IMR-90 (cell line): ENCODE measurements around the gene VPS8. TPM values are rescaled to one million over a fixed set of nuclear protein-coding genes. Genes with fewer than 3 reads are reported as not detected.

Experiments used
- ATAC-seq: fragments of 200-7000 bp; cut with Tn5 transposase; 2 replicates; pipeline ENCODE4 v1.9.1; 2020; ENCODE audit warnings: low read depth, mild to moderate bottlenecking, moderate library complexity
- BruUV-seq: library from RNA; stranded (reverse); fragments of 400-500 nt; replicated peaks from 2 replicates; lab custom pipeline; 2021; lab: Mats Ljungman, UMichigan
- CTCF ChIA-PET: fragments of 300-600 bp; formaldehyde crosslinking; extraction: SDS; loops from one replicate; lab custom pipeline; 2021; ENCODE audit warnings: antibody characterized with exemption; lab: Yijun Ruan, JAX
- POLR2A ChIA-PET: fragments of 300-600 bp; sonication (Branson Sonifier 250); formaldehyde crosslinking; loops from one replicate; lab custom pipeline; 2022; ENCODE audit warnings: antibody characterized with exemption; ENCODE audit not compliant: unreplicated experiment; lab: Charles Lee
- DNase-seq: peaks from one replicate; pipeline ENCODE4 v3.0.0; 2013
- H2AFZ ChIP-seq: replicated peaks from 2 replicates; pipeline ENCODE3; 2013; ENCODE audit warnings: low read length, mild to moderate bottlenecking; ENCODE audit not compliant: poor library complexity
- H2AK5ac ChIP-seq: 2 replicates; pipeline ENCODE4 v1.6.1; 2013; ENCODE audit warnings: low read depth, low read length, inconsistent platforms
- H2AK9ac ChIP-seq: replicated peaks from 2 replicates; pipeline ENCODE3; 2013; ENCODE audit warnings: mild to moderate bottlenecking, low read depth, low read length, moderate library complexity; ENCODE audit not compliant: poor library complexity
- H2BK120ac ChIP-seq: 2 replicates; pipeline ENCODE4 v1.6.1; 2013; ENCODE audit warnings: low read depth, low read length, inconsistent platforms
- H2BK15ac ChIP-seq: 3 replicates; pipeline ENCODE4 v1.6.1; 2013; ENCODE audit warnings: low read depth, low read length, inconsistent platforms
- H2BK20ac ChIP-seq: 2 replicates; pipeline ENCODE4 v1.6.1; 2013; ENCODE audit warnings: low read depth, mild to moderate bottlenecking, inconsistent platforms, low read length, moderate library complexity
- H2BK5ac ChIP-seq: 2 replicates; pipeline ENCODE4 v1.6.1; 2013; ENCODE audit warnings: mild to moderate bottlenecking, low read depth, low read length, inconsistent platforms; ENCODE audit not compliant: poor library complexity, severe bottlenecking
- H3K14ac ChIP-seq: replicated peaks from 2 replicates; pipeline ENCODE4 v1.6.1; 2013; ENCODE audit warnings: low read depth, low read length, inconsistent platforms
- H3K18ac ChIP-seq: 2 replicates; pipeline ENCODE4 v1.6.1; 2013; ENCODE audit warnings: low read depth, low read length, control low read depth
- H3K23ac ChIP-seq: 2 replicates; pipeline ENCODE4 v1.6.1; 2013; ENCODE audit warnings: low read depth, low read length, inconsistent platforms
- H3K27ac ChIP-seq: 2 replicates; pipeline ENCODE4 v1.5.1; 2013; ENCODE audit warnings: mild to moderate bottlenecking, control low read depth, low read length; ENCODE audit not compliant: insufficient read depth
- H3K27me3 ChIP-seq: 2 replicates; pipeline ENCODE4 v1.6.1; 2013; ENCODE audit warnings: low read length; ENCODE audit not compliant: control insufficient read depth, insufficient read depth
- H3K36me3 ChIP-seq: 2 replicates; pipeline ENCODE4 v1.6.1; 2013; ENCODE audit warnings: low read length, mixed read lengths; ENCODE audit not compliant: control insufficient read depth, insufficient read depth
- H3K4ac ChIP-seq: 2 replicates; pipeline ENCODE4 v1.6.1; 2013; ENCODE audit warnings: low read depth, low read length, inconsistent platforms
- H3K4me1 ChIP-seq: 2 replicates; pipeline ENCODE4 v1.6.1; 2013; ENCODE audit warnings: low read length, mixed read lengths; ENCODE audit not compliant: control insufficient read depth, insufficient read depth
- H3K4me2 ChIP-seq: 2 replicates; pipeline ENCODE4 v1.6.1; 2013; ENCODE audit warnings: low read depth, mild to moderate bottlenecking, control low read depth, low read length, moderate library complexity
- H3K4me3 ChIP-seq: 2 replicates; pipeline ENCODE4 v1.5.1; 2013; ENCODE audit warnings: low read depth, mild to moderate bottlenecking, control low read depth, low read length, moderate library complexity; ENCODE audit not compliant: insufficient read depth
- H3K56ac ChIP-seq: 2 replicates; pipeline ENCODE4 v1.6.1; 2013; ENCODE audit warnings: low read length, inconsistent platforms; ENCODE audit not compliant: insufficient read depth; ENCODE audit errors: extremely low read depth
- H3K79me1 ChIP-seq, 2 experiments: 2 replicates each; pipeline ENCODE4 v1.6.1; 2013; ENCODE audit warnings: low read length in 2 of 2, inconsistent platforms in 1 of 2, low read depth in 1 of 2
- H3K9ac ChIP-seq: 2 replicates; pipeline ENCODE4 v1.6.1; 2013; ENCODE audit warnings: low read depth, low read length, control low read depth
- H3K9me1 ChIP-seq: 2 replicates; pipeline ENCODE4 v1.6.1; 2013; ENCODE audit warnings: low read length, inconsistent platforms; ENCODE audit not compliant: insufficient read depth
- H3K9me3 ChIP-seq: 2 replicates; pipeline ENCODE4 v1.6.1; 2013; ENCODE audit warnings: low read length; ENCODE audit not compliant: control insufficient read depth, insufficient read depth
- H4K20me1 ChIP-seq: 2 replicates; pipeline ENCODE4 v1.6.1; 2013; ENCODE audit warnings: low read length, inconsistent platforms; ENCODE audit not compliant: insufficient read depth
- H4K5ac ChIP-seq: 2 replicates; pipeline ENCODE4 v1.6.1; 2013; ENCODE audit warnings: mild to moderate bottlenecking, low read depth, low read length, control low read depth
- H4K8ac ChIP-seq, 2 experiments: 2 replicates each; pipeline ENCODE4 v1.6.1; 2013; ENCODE audit warnings: low read depth in 2 of 2, low read length in 2 of 2, control low read depth in 1 of 2, inconsistent platforms in 1 of 2
- H4K91ac ChIP-seq: 2 replicates; pipeline ENCODE4 v1.6.1; 2013; ENCODE audit warnings: low read depth, low read length, inconsistent platforms; ENCODE audit not compliant: insufficient read depth
- CHD1 ChIP-seq: IDR thresholded peaks from 2 replicates; pipeline ENCODE4 v1.6.1; 2012; ENCODE audit warnings: low read depth, low read length, improper control_type of control experiment
- FOS ChIP-seq: fragments of 150-350 bp; IDR thresholded peaks from 2 replicates; pipeline ENCODE4 v1.6.1; 2016; ENCODE audit warnings: low read depth, low read length
- MAFK ChIP-seq: IDR thresholded peaks from 2 replicates; pipeline ENCODE4 v1.6.1; 2012; ENCODE audit warnings: low read depth, low read length, improper control_type of control experiment
- MXI1 ChIP-seq: IDR thresholded peaks from 2 replicates; pipeline ENCODE4 v1.6.1; 2012; ENCODE audit warnings: low read depth, mild to moderate bottlenecking, low read length, moderate library complexity, borderline replicate concordance
- NFE2L2 ChIP-seq: fragments of 150-350 bp; IDR thresholded peaks from 2 replicates; pipeline ENCODE4 v1.6.1; 2016; ENCODE audit warnings: low read depth, mild to moderate bottlenecking, low read length
- RAD21 ChIP-seq: IDR thresholded peaks from 2 replicates; pipeline ENCODE4 v1.6.1; 2012; ENCODE audit warnings: low read length, improper control_type of control experiment
- SMC3 ChIP-seq: fragments of 150-350 bp; IDR thresholded peaks from 2 replicates; pipeline ENCODE4 v1.6.1; 2016; ENCODE audit warnings: low read depth, mild to moderate bottlenecking, antibody characterized with exemption, low read length, moderate library complexity
- whole genome bisulfite sequencing, 2 experiments: methylation state at CpG; one replicate each; pipeline versions ENCODE4 v1.1.5 to v1.1.7; 2013; ENCODE audit warnings: missing lambda C conversion rate in 2 of 2; ENCODE audit not compliant: insufficient read length in 1 of 2; ENCODE audit errors: extremely low coverage in 2 of 2; 5-methylcytosine and 5-hydroxymethylcytosine counted together
- dilution Hi-C: fragments of 300-500 bp; cut with HindIII; formaldehyde crosslinking; loops from one replicate; pipeline ENCODE4 v1.14.3; 2018; ENCODE audit warnings: low sequenced_read_pairs; ENCODE audit not compliant: unreplicated experiment
- in situ Hi-C: fragments of 300-500 bp; cut with MboI; formaldehyde crosslinking; loops from 3 replicates; pipeline ENCODE4 v1.14.3; 2019; ENCODE audit warnings: low sequenced_read_pairs, inconsistent platforms, mixed read lengths
- intact Hi-C: fragments of 100-400 bp; cut with micrococcal nuclease; formaldehyde crosslinking; loops from 2 replicates; pipeline ENCODE4 v1.10.0; 2022
- polyA plus RNA-seq, 3 experiments: library from polyadenylated mRNA; depleted of rRNA; stranded (reverse); fragments of >200 nt; gene quantifications; 2 replicates each; pipeline ENCODE4 v1.2.3, GENCODE V29; 2012; ENCODE audit warnings: low replicate concordance in 1 of 3
- total RNA-seq: library from RNA; depleted of rRNA; stranded (reverse); fragments of >200 nt; gene quantifications from 2 replicates; pipeline ENCODE4 v1.2.3, GENCODE V29; 2012
- TF ChIP-seq, protein P1 (sequence below): conservative IDR thresholded peaks from 2 replicates; pipeline ENCODE4 v1.5.1; 2012; ENCODE audit warnings: mild to moderate bottlenecking, low read depth, low read length, improper control_type of control experiment
- TF ChIP-seq, protein P2 (sequence below): fragments of 150-350 bp; IDR thresholded peaks from 2 replicates; pipeline ENCODE4 v1.6.1; 2016; ENCODE audit warnings: low read depth, mild to moderate bottlenecking, low read length, moderate library complexity, borderline replicate concordance

Gene VPS8
- total and polyA plus RNA-seq, 2 of the 4 experiments (the other 2 are of a cell fraction): 14.0 to 56.1 TPM

DNA sequence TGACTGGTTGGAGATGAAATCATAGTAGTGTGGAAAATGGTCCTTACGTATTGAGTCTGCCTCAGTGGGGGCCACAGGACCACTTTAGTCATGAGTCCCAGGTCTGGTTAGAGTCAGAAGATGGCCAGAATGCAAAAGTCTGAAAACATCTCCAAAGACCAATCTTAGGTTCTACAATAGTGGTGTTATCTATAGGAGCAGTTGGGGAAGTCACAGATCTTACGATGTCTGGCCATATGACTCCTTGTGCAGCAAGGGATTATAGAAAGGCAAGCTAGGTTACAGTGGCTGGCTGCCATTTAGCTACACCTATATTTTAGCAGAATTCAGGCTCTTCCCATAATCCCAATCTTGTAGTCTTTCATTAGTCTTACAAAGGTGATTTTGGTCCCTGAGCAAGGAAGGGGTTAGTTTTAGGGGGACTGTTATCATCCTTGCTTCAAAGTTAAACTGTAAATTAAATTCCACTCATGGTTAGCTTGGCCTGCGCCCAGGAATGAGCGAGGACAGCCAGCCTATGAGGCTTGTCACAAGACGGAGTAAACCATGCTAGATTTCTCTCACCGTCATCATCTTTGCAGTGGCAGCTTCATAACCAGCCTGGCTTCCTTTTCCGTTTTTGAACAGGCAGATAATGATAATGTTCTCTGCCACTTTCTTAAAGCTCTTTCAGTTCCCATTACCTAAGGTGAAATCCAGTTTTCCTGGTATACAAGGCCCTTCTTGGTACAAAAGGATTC is 134.1 kb downstream of the VPS8 start:
- Histone ChIP-seq H3K56ac (no peak overlapping the region), H4K20me1 (no peaks in the 10 kb centered on the region), H4K5ac (no peak overlapping the region), H3K4me3 (no peak overlapping the region), H2BK20ac (no peak overlapping the region), H3K9me3 (no peaks in the 10 kb centered on the region), H3K79me1 (no peaks in the 10 kb centered on the region), H3K27ac (no peak overlapping the region), H2BK15ac (no peak overlapping the region), H3K27me3 (no peaks in the 10 kb centered on the region), H2AK9ac (no peak overlapping the region), H4K8ac (no peak overlapping the region), H3K36me3 (no peaks in the 10 kb centered on the region), H3K23ac (no peak overlapping the region), H4K91ac (no peak overlapping the region), H3K4me2 (no peak overlapping the region), H3K4me1 (no peaks in the 10 kb centered on the region), H3K18ac (no peak overlapping the region), H2AK5ac (no peak overlapping the region), H2BK5ac (no peak overlapping the region), H2AFZ (no peak overlapping the region), H3K9me1 (peaks cover 6% of the 10 kb centered on the region; the same call in 1 of the 2 replicates), H2BK120ac (no peak overlapping the region), H3K9ac (no peak overlapping the region), H3K14ac (no peak overlapping the region), H3K4ac (no peak overlapping the region)
- in situ Hi-C loops: no loop called here
- no TSS peak for BruUV-seq
- no peak for DNase-seq
- no peak for ATAC-seq
- intact Hi-C loops: no loop called here
- ChIA-PET POLR2A (no interaction called here), CTCF (no interaction called here)
- TF ChIP-seq RAD21 (no peak), SMC3 (no peak), NFE2L2 (no peak), MXI1 (no peak), FOS (no peak), CHD1 (no peak), MAFK (no peak)
- TF ChIP-seq, protein P1, sequence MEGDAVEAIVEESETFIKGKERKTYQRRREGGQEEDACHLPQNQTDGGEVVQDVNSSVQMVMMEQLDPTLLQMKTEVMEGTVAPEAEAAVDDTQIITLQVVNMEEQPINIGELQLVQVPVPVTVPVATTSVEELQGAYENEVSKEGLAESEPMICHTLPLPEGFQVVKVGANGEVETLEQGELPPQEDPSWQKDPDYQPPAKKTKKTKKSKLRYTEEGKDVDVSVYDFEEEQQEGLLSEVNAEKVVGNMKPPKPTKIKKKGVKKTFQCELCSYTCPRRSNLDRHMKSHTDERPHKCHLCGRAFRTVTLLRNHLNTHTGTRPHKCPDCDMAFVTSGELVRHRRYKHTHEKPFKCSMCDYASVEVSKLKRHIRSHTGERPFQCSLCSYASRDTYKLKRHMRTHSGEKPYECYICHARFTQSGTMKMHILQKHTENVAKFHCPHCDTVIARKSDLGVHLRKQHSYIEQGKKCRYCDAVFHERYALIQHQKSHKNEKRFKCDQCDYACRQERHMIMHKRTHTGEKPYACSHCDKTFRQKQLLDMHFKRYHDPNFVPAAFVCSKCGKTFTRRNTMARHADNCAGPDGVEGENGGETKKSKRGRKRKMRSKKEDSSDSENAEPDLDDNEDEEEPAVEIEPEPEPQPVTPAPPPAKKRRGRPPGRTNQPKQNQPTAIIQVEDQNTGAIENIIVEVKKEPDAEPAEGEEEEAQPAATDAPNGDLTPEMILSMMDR: no peak
- TF ChIP-seq, protein P2, sequence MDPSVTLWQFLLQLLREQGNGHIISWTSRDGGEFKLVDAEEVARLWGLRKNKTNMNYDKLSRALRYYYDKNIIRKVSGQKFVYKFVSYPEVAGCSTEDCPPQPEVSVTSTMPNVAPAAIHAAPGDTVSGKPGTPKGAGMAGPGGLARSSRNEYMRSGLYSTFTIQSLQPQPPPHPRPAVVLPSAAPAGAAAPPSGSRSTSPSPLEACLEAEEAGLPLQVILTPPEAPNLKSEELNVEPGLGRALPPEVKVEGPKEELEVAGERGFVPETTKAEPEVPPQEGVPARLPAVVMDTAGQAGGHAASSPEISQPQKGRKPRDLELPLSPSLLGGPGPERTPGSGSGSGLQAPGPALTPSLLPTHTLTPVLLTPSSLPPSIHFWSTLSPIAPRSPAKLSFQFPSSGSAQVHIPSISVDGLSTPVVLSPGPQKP: no peak
- WGBS, 2 experiments: 82% methylated on average over 2 of the region's 7 CpGs; no CpG with 5 or more reads in 1 of the 2 experiments
- dilution Hi-C loops: no loop called here
